Peyer's patch (tissue), 4 donors: ENCODE results near the gene VENTX. TPM values are rescaled to one million over a fixed set of nuclear protein-coding genes. Genes with fewer than 3 reads are reported as not detected.

Experiments
- DNase-seq, 3 donors: peaks; one replicate each; pipeline ENCODE4 v3.0.0-alpha.2; 2017 to 2019
- H3K27ac ChIP-seq, 4 donors: fragments of 200-600 bp; sonication (generic); one replicate each; pipeline ENCODE4 v1.5.1; 2016 to 2019
- H3K27me3 ChIP-seq, 2 donors: fragments of 200-600 bp; sonication (generic); one replicate each; pipeline ENCODE4 v1.5.1; 2019
- H3K36me3 ChIP-seq, 3 donors: fragments of 200-600 bp; sonication (generic); one replicate each; pipeline ENCODE4 v1.5.1; 2016 to 2019
- H3K4me1 ChIP-seq, 4 donors: fragments of 200-600 bp; sonication (generic); one replicate each; pipeline ENCODE4 v1.5.1; 2016 to 2019
- H3K4me3 ChIP-seq, 4 donors: fragments of 200-600 bp; sonication (generic); 1 replicate in 3 of 4; 2 replicates in 1 of 4; pipeline ENCODE4 v1.5.1; 2016 to 2019; ENCODE audit warnings: mild to moderate bottlenecking in 1 of 4
- H3K9me3 ChIP-seq, 4 donors: fragments of 200-600 bp; sonication (generic); one replicate each; pipeline ENCODE4 v1.5.1; 2016 to 2019; ENCODE audit warnings: mild to moderate bottlenecking in 1 of 4
- POLR2A ChIP-seq, 2 donors: fragments of 450-650 bp; IDR thresholded peaks; one replicate each; pipeline ENCODE4 v1.5.1; 2017; ENCODE audit warnings: antibody characterized with exemption in 2 of 2, mild to moderate bottlenecking in 2 of 2, moderate library complexity in 2 of 2
- total RNA-seq, 4 donors: library from RNA; depleted of rRNA; stranded (reverse); fragments of >200 nt; gene quantifications; one replicate each; pipeline ENCODE4 v1.1.0, GENCODE V29; 2016
- TF ChIP-seq, protein P1 (sequence below), 6 experiments: fragments of 450-650 bp in 4 of 6; fragments of 200-600 bp in 2 of 6; sonication (generic) in 1 of 6; IDR thresholded peaks; one replicate each; pipeline ENCODE4 v1.5.1; 2017 to 2019; ENCODE audit warnings: antibody characterized with exemption in 6 of 6, mild to moderate bottlenecking in 3 of 6, moderate library complexity in 1 of 6

Gene VENTX
- total RNA-seq, 4 donors from 2014 or later: 0.54 TPM; not detected in 3

DNA sequence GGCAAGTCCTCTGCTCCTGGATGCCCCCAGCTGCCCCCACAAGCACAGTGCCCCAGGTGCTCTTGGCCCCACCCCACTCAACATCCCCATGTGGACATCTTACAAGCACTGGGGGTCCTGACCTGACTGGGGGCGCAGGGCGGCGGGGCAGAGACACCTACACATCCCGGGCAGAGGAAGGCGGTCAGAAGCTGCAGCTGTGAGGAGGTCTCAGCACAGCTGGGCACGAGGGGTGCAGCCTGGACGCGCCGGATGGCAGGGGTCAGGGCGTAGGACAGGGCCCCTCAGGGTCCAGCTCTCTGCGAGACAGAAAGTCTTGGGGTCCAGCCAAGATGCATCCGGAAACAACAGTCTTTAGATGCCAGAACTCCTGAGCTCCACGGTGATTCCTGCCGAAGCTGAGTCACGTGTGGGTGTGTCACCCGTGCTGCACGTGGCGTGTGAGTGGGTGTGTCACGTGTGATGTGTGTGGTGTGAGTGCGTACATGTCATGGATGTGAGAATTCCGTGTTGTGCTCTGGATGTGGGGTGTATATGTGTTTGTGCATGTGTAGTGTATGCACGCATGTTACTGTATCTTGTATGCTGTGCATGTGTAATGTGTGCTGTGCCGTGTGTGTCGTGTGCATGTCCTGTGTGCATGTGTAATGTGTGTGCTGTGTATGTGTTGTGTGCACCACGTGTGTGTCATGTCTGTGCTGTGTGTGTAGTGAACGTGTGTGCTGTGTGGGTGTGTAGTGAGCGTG is 5.1 kb downstream of the VENTX start:
- TF ChIP-seq, protein P1, sequence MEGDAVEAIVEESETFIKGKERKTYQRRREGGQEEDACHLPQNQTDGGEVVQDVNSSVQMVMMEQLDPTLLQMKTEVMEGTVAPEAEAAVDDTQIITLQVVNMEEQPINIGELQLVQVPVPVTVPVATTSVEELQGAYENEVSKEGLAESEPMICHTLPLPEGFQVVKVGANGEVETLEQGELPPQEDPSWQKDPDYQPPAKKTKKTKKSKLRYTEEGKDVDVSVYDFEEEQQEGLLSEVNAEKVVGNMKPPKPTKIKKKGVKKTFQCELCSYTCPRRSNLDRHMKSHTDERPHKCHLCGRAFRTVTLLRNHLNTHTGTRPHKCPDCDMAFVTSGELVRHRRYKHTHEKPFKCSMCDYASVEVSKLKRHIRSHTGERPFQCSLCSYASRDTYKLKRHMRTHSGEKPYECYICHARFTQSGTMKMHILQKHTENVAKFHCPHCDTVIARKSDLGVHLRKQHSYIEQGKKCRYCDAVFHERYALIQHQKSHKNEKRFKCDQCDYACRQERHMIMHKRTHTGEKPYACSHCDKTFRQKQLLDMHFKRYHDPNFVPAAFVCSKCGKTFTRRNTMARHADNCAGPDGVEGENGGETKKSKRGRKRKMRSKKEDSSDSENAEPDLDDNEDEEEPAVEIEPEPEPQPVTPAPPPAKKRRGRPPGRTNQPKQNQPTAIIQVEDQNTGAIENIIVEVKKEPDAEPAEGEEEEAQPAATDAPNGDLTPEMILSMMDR (IDR thresholded peaks at IDR 0.05): no peak
- no peak for TF ChIP-seq POLR2A (IDR thresholded peaks at IDR 0.05)
- H3K4me3 ChIP-seq: no peak overlapping the region
- H3K27me3 ChIP-seq: peaks cover 0 to 13% of the 10 kb centered on the region in 2 donors
- no peak overlapping the region for H3K27ac ChIP-seq
- H3K36me3 ChIP-seq: no peaks in the 10 kb centered on the region
- no peak for DNase-seq
- no peaks in the 10 kb centered on the region for H3K9me3 ChIP-seq
- H3K4me1 ChIP-seq: peaks cover 0 to 11% (median 4%) of the 10 kb centered on the region in 4 donors

DNA sequence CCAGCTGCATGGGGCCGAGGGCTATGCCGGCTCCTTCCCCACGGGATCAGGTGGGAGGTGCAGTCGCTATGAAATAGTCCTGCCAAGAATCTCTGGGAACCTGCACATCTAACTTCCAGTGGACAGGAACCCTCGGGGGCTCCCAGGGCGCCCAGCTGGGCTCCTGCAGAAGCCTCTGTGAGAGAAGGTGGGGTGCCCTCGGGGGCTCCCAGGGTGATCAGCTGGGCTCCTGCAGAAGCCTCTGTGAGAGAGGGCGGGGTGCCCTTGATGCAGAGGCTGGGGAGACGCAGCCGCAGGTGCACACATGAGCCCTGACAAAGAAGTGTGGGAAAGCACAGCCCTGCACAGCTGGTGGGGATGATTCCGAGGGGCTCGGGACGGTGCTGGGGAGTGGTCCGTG is 5.9 kb downstream of the VENTX start:
- TF ChIP-seq, protein P1 (IDR thresholded peaks at IDR 0.05): no peak
- Histone ChIP-seq H3K4me1 (peaks cover 0 to 11% (median 4%) of the 10 kb centered on the region in 4 donors), H3K9me3 (no peaks in the 10 kb centered on the region), H3K27ac (no peak overlapping the region), H3K27me3 (peaks cover 0 to 6% of the 10 kb centered on the region in 2 donors), H3K4me3 (no peak overlapping the region), H3K36me3 (no peaks in the 10 kb centered on the region)
- DNase-seq: no peak

DNA sequence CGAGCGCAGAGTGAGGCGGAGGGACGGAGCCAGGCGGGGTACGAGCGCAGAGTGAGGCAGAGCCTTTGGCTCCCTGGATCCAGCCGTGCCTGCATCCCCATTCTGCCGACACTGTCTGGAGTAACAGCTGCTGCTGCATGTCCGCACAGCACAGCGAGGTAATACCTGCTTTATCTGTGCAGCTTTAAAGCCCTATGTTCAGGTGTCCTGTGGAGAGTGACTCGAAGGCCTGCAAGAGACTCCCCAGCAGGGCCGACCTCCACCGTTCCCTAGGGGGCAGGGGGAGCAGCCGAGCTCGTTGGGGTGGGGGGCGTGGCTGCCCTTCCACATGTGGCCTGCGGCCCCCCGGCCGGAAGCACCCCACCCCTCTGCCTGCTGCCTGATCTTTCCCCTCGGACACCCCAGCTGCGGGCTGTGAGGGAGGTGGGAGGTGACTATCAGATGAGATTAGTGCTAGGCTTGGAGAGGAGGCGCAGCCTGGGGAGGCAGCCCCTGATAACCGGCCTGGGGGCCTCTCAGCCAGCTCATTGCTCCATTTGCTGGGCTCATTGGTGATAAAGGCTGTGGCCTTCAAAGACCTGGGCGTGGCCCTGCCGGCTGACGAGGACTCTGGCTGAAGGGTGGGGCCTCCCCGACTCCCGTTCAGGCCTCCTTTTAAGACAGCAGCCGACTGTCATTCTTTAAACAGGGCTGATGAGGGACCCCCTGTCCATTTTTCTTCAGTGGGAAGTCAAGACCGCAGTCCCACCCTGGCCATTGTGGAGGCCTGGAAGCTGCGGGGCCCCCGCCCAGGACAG is 8.0 kb downstream of the VENTX start:
- DNase-seq: peak in 1 of 3 donors; percentile 69
- peaks cover 0 to 3% of the 10 kb centered on the region in 2 donors for H3K27me3 ChIP-seq
- H3K4me1 ChIP-seq: peaks cover 0 to 11% (median 4%) of the 10 kb centered on the region in 4 donors

DNA sequence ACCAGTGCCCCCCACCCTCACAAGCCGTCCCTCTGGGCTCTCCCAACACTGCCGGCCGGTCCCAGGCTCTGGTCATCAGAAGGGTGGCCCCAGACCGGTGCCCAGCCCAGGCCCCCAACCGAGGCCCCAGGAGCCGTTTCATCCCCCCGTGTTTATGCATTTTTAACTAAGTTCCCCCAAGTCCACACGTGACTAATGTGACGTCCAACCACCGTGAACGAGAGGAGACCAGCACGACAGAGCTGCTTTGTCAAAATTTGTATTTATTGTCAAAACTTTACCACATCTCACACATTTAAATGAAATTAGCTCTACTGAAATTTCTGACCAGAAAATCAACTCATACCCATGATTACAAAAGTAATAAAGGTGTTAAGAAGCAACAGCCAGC is 8.6 kb downstream of the VENTX start:
- no peak for DNase-seq
- Histone ChIP-seq H3K4me3 (no peak overlapping the region), H3K27me3 (peaks cover 0 to 3% of the 10 kb centered on the region in 2 donors), H3K27ac (no peak overlapping the region), H3K36me3 (no peaks in the 10 kb centered on the region), H3K9me3 (no peaks in the 10 kb centered on the region), H3K4me1 (peaks cover 0 to 8% (median 4%) of the 10 kb centered on the region in 4 donors)
- TF ChIP-seq, protein P1 (IDR thresholded peaks at IDR 0.05): no peak
- no peak for TF ChIP-seq POLR2A (IDR thresholded peaks at IDR 0.05)

More for the DNA sequence above, 8.0 kb downstream of the VENTX start:
- Histone ChIP-seq H3K4me3 (no peak overlapping the region), H3K9me3 (no peaks in the 10 kb centered on the region), H3K36me3 (no peaks in the 10 kb centered on the region), H3K27ac (no peak overlapping the region)
- TF ChIP-seq, protein P1 (IDR thresholded peaks at IDR 0.05): no peak
- no peak for TF ChIP-seq POLR2A (IDR thresholded peaks at IDR 0.05)

DNA sequence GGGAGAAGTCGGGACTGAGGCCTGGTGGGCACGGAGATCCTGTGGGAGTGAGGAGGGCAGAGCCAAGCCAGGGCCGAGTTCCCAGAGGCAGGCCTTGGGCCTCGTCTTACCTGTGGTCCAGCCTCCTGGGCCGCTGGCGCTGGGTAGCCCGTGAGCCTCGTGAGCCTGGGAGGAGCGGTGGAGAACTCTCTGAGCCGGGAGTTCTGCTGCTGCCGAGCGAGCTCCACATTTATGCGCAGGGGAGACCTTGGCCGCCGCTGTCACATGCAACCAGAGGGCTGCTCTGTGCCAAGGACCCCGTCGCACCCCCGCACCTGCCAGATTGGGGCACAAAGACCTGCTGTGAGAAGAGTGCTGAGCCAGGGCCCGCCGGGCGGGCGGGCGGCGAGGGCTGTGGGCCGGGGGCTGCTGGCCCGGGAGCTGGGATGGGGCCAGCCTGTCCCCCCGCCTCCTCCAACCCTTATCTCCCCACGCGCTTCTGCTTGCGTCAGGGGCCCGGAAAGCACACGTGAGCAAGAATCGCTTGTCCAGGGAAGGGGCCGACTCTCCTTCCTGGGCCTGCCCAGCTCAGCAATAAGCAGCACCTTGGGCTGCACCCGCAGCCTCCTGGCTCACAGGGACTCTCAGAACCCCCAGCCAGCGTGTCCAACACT is 10.2 kb downstream of the VENTX start:
- H3K36me3 ChIP-seq: no peaks in the 10 kb centered on the region
- no peak for DNase-seq
- no peak overlapping the region for H3K4me3 ChIP-seq
- TF ChIP-seq POLR2A (IDR thresholded peaks at IDR 0.05): no peak
- TF ChIP-seq, protein P1 (IDR thresholded peaks at IDR 0.05): no peak
- no peaks in the 10 kb centered on the region for H3K27me3 ChIP-seq
- H3K27ac ChIP-seq: no peak overlapping the region
- no peaks in the 10 kb centered on the region for H3K9me3 ChIP-seq
- no peaks in the 10 kb centered on the region for H3K4me1 ChIP-seq
